ENCODE data around the gene BOD1L1. TPM values are rescaled to one million over a fixed set of nuclear protein-coding genes. Genes with fewer than 3 reads are reported as not detected.

The BOD1L1 gene
- total RNA-seq, 1 experiment from 2014 or later: 40.4 TPM

DNA sequence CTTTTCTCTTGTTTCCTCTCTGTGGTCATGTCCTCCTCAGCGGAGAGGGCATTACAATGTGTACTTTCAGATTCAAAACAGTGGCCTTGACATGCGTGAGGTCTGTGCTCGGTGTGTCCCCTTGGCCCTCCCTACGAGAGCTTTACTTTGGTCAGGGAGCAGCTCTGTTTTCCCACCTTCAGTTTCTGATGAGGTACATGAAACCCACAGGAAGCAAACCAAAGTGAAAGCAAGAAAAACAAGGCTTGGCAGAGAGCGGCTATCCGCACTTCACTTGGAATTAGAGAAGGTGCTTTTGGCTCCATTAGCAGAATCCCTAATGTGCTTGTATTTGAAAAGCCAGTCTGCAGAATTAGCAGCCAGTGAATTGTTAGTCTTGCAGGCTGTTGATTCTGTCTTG, 19.5 kb upstream of the BOD1L1 start:
- CTCF ChIA-PET: no interaction called here
- H3K4me1 ChIP-seq (replicated peaks; ENCODE audit: insufficient read depth): no peaks in the 10 kb centered on the region
- no peak overlapping the region for H2AFZ ChIP-seq
- H3K27ac ChIP-seq: no peak overlapping the region
- H3K36me3 ChIP-seq (ENCODE audit: low read depth): no peaks in the 10 kb centered on the region
- TF ChIP-seq, protein P1, sequence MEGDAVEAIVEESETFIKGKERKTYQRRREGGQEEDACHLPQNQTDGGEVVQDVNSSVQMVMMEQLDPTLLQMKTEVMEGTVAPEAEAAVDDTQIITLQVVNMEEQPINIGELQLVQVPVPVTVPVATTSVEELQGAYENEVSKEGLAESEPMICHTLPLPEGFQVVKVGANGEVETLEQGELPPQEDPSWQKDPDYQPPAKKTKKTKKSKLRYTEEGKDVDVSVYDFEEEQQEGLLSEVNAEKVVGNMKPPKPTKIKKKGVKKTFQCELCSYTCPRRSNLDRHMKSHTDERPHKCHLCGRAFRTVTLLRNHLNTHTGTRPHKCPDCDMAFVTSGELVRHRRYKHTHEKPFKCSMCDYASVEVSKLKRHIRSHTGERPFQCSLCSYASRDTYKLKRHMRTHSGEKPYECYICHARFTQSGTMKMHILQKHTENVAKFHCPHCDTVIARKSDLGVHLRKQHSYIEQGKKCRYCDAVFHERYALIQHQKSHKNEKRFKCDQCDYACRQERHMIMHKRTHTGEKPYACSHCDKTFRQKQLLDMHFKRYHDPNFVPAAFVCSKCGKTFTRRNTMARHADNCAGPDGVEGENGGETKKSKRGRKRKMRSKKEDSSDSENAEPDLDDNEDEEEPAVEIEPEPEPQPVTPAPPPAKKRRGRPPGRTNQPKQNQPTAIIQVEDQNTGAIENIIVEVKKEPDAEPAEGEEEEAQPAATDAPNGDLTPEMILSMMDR (conservative IDR thresholded peaks at IDR 0.05): no peak
- TF ChIP-seq EZH2 (IDR thresholded peaks at IDR 0.05; ENCODE audit: low read depth): no peak
- no peaks in the 10 kb centered on the region for H3K9me2 ChIP-seq (ENCODE audit: insufficient read depth)
- no peak overlapping the region for H3K4me2 ChIP-seq
- no peaks in the 10 kb centered on the region for H3K27me3 ChIP-seq (ENCODE audit: insufficient read depth, low read depth)
- H3K4me3 ChIP-seq: no peak overlapping the region
- no peaks in the 10 kb centered on the region for H3K9me3 ChIP-seq (ENCODE audit: insufficient read depth, low read depth)
- BruUV-seq (replicated peaks): no TSS peak
- no peaks in the 10 kb centered on the region for H3F3A ChIP-seq (ENCODE audit: insufficient read depth, low read depth)
- H3K79me2 ChIP-seq (ENCODE audit: low read depth): no peaks in the 10 kb centered on the region
- intact Hi-C loops (cut with micrococcal nuclease; ENCODE audit: unreplicated experiment): no loop called here
- no peaks in the 10 kb centered on the region for H4K20me1 ChIP-seq (ENCODE audit: insufficient read depth)
- DNase-seq: no peak
- POLR2A ChIA-PET (ENCODE audit: unreplicated experiment): no interaction called here

DNA sequence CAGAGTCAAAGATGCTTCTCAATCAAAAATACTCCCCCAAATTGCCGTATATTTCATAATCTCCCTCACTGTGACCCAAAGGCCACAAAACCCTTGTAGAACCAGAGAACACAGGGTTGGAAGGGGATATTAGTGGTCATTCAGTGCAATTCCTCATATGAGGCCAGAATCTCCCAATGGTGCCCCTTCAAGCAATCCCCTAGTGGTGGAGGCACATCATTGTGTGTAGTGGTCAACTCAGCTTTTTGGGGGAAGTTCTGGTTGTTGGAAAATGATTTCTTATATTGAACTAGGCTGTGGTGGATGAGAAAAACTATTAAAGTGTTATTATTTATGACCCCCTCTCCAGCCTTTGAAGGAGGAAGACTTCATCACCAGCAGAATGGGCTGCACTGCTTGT, 17.6 kb upstream of the BOD1L1 start:
- H3K4me3 ChIP-seq: no peak overlapping the region
- CTCF ChIA-PET: no interaction called here
- no peak for DNase-seq
- TF ChIP-seq, protein P1 (conservative IDR thresholded peaks at IDR 0.05): no peak; the same call in 1 of the 2 replicates
- H3K27ac ChIP-seq: no peak overlapping the region
- H3F3A ChIP-seq (ENCODE audit: insufficient read depth, low read depth): peaks cover 5% of the 10 kb centered on the region
- no peaks in the 10 kb centered on the region for H3K9me3 ChIP-seq (ENCODE audit: insufficient read depth, low read depth)
- no peak overlapping the region for H2AFZ ChIP-seq
- no peak overlapping the region for H3K4me2 ChIP-seq
- intact Hi-C loops (cut with micrococcal nuclease; ENCODE audit: unreplicated experiment): no loop called here
- POLR2A ChIA-PET (ENCODE audit: unreplicated experiment): no interaction called here
- no peaks in the 10 kb centered on the region for H3K27me3 ChIP-seq (ENCODE audit: insufficient read depth, low read depth)
- no peaks in the 10 kb centered on the region for H4K20me1 ChIP-seq (ENCODE audit: insufficient read depth)
- H3K4me1 ChIP-seq (replicated peaks; ENCODE audit: insufficient read depth): peaks cover 12% of the 10 kb centered on the region
- no peaks in the 10 kb centered on the region for H3K36me3 ChIP-seq (ENCODE audit: low read depth)
- no TSS peak for BruUV-seq (replicated peaks)
- no peaks in the 10 kb centered on the region for H3K79me2 ChIP-seq (ENCODE audit: low read depth)
- no peaks in the 10 kb centered on the region for H3K9me2 ChIP-seq (ENCODE audit: insufficient read depth)

DNA sequence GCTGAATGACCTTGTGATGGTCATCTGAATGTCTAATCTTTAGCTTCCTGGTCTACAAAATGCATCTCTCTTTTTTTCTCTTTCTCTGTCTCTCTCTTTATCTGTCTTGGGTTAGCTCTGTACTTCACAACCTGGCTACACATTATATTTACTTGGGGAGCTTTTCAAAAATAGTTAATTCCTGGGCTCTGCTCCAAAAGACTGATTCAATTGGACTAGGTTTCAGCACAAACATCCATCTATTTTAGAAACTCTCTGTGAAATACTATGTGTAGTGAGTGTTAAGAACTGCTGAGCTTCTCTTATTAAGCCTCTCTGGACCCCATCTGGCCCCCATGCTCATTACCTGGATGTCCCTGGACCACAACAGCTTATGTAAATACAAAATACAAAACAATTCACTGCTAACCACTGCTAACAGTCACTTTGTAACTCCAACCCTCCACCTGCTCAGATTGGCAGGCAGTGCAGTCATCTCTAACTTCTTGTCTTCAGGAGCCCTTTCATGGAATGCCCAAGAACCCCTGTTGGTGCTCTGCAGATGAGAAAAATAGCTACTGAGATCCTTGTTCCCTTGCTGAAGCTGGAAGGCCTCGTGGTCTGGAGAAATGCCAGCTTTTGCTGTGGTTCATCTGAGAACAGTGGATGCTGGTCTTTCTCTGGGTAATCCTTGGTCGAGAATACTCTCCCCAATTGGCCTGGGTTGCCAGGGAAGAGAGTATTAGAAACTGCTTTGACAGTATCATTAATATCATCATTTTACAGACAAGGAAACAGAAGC, 14.8 kb upstream of the BOD1L1 start:
- Histone ChIP-seq H3K27me3 (ENCODE audit: insufficient read depth, low read depth) (no peaks in the 10 kb centered on the region), H3K27ac (no peak overlapping the region), H2AFZ (no peak overlapping the region), H3K9me2 (ENCODE audit: insufficient read depth) (no peaks in the 10 kb centered on the region), H3K4me3 (no peak overlapping the region), H3F3A (ENCODE audit: insufficient read depth, low read depth) (peaks cover 10% of the 10 kb centered on the region), H3K9me3 (ENCODE audit: insufficient read depth, low read depth) (no peaks in the 10 kb centered on the region), H3K4me2 (no peak overlapping the region), H4K20me1 (ENCODE audit: insufficient read depth) (no peaks in the 10 kb centered on the region), H3K36me3 (ENCODE audit: low read depth) (no peaks in the 10 kb centered on the region), H3K4me1 (replicated peaks; ENCODE audit: insufficient read depth) (peaks cover 20% of the 10 kb centered on the region), H3K79me2 (ENCODE audit: low read depth) (no peaks in the 10 kb centered on the region)
- no peak for DNase-seq
- ChIA-PET CTCF (no interaction called here), POLR2A (ENCODE audit: unreplicated experiment) (interaction anchor here (0.7 kb wide), 1 partner anchor 1201 kb away, joined by 5 read pairs; no protein-coding TSS in a partner anchor)
- TF ChIP-seq, protein P1 (conservative IDR thresholded peaks at IDR 0.05): no peak
- no peak for TF ChIP-seq EZH2 (IDR thresholded peaks at IDR 0.05; ENCODE audit: low read depth)
- intact Hi-C loops (cut with micrococcal nuclease; ENCODE audit: unreplicated experiment): no loop called here
- BruUV-seq (replicated peaks): no TSS peak

Measured in PC-9 (cell line).